HepG2 (cell line): Measurements from ENCODE around the gene KIF3C. TPM values are rescaled to one million over a fixed set of nuclear protein-coding genes. Genes with fewer than 3 reads are reported as not detected.

ENCODE experiments used
- ATAC-seq: fragments of 200-7000 bp; cut with Tn5 transposase; 3 replicates; pipeline ENCODE4 v1.9.1; 2020; ENCODE audit warnings: mild to moderate bottlenecking, moderate library complexity
- BruUV-seq: library from RNA; stranded (reverse); fragments of 400-500 nt; replicated peaks from 2 replicates; lab custom pipeline; 2021; lab: Mats Ljungman, UMichigan
- CTCF ChIA-PET: fragments of 300-600 bp; formaldehyde crosslinking; extraction: SDS; loops from one replicate; lab custom pipeline; 2021; ENCODE audit warnings: low total read pairs, inconsistent platforms, low intra/inter-chr PET ratio; lab: Yijun Ruan, JAX
- POLR2A ChIA-PET: fragments of 350-600 bp; sonication (Branson Sonifier 250); formaldehyde crosslinking; loops from one replicate; lab custom pipeline; 2020; ENCODE audit warnings: antibody characterized with exemption, inconsistent platforms; lab: Yijun Ruan, JAX
- DNase-seq: peaks from one replicate; pipeline ENCODE4 v3.0.0-alpha.2; 2015; ENCODE audit warnings: low spot score
- FAIRE-seq: peaks from 3 replicates; lab custom pipeline; 2011; peaks lifted over from hg19 to GRCh38; lab: Jason Lieb, UNC
- H2AFZ ChIP-seq: one replicate; pipeline ENCODE4 v1.6.1; 2011; ENCODE audit warnings: low read length, inconsistent platforms
- H3K27ac ChIP-seq: fragments of 300-600 bp; 3 replicates; pipeline ENCODE4 v1.8.0; 2011; ENCODE audit warnings: mixed run types, mild to moderate bottlenecking, mixed read lengths, low read length, inconsistent platforms; ENCODE audit not compliant: insufficient read depth; ENCODE audit errors: extremely low read length
- H3K27me3 ChIP-seq, 2 experiments: fragments of 200-600 bp in 1 of 2; 2 replicates in 1 of 2; 3 replicates in 1 of 2; pipeline versions ENCODE4 v1.6.0 to v1.8.0; 2011; ENCODE audit warnings: low read length in 2 of 2, mild to moderate bottlenecking in 2 of 2, moderate library complexity in 2 of 2, inconsistent platforms in 1 of 2; ENCODE audit not compliant: insufficient read depth in 2 of 2, control insufficient read depth in 1 of 2
- H3K36me3 ChIP-seq, 2 experiments: fragments of 200-600 bp in 1 of 2; replicated peaks in 1 of 2; 2 replicates in 1 of 2; 3 replicates in 1 of 2; pipeline versions ENCODE4 v1.5.1 to v1.8.0; 2011; ENCODE audit warnings: low read length in 2 of 2, inconsistent platforms in 1 of 2; ENCODE audit not compliant: insufficient read depth in 2 of 2, control insufficient read depth in 1 of 2
- H3K4me1 ChIP-seq: 2 replicates; pipeline ENCODE4 v1.5.1; 2012; ENCODE audit warnings: low read length, inconsistent platforms; ENCODE audit not compliant: insufficient read depth
- H3K4me2 ChIP-seq: 2 replicates; pipeline ENCODE4 v1.6.0; 2011; ENCODE audit warnings: low read depth, low read length, inconsistent platforms
- H3K4me3 ChIP-seq, 3 experiments: fragments of 200-600 bp in 1 of 3; sonication (generic), shearing (Covaris generic) in 1 of 3; replicated peaks in 1 of 3; 2 replicates each; pipeline ENCODE4 v1.5.1; 2011 to 2016; ENCODE audit warnings: low read length in 3 of 3, inconsistent platforms in 2 of 3, low read depth in 2 of 3, mild to moderate bottlenecking in 2 of 3, control low read depth in 1 of 3, mixed read lengths in 1 of 3; ENCODE audit not compliant: insufficient read depth in 1 of 3
- H3K79me2 ChIP-seq: one replicate; pipeline ENCODE4 v1.6.1; 2011; ENCODE audit warnings: low read length, inconsistent platforms; ENCODE audit not compliant: insufficient read depth
- H3K9ac ChIP-seq: 2 replicates; pipeline ENCODE4 v1.6.0; 2011; ENCODE audit warnings: mild to moderate bottlenecking, low read depth, low read length, inconsistent platforms; ENCODE audit not compliant: insufficient read depth
- H3K9me3 ChIP-seq: 2 replicates; pipeline ENCODE4 v1.5.1; 2012; ENCODE audit warnings: mild to moderate bottlenecking, low read length
- H4K20me1 ChIP-seq: 2 replicates; pipeline ENCODE4 v1.6.0; 2011; ENCODE audit warnings: inconsistent platforms, mild to moderate bottlenecking, low read length, moderate library complexity; ENCODE audit not compliant: insufficient read depth
- KAT7 ChIP-seq: IDR thresholded peaks from 2 replicates; pipeline ENCODE4 v1.6.1; 2018; ENCODE audit warnings: borderline replicate concordance, missing compliant biosample characterization
- NR3C1 ChIP-seq: sonication (generic); formaldehyde crosslinking; IDR thresholded peaks from 2 replicates; pipeline ENCODE4 v1.4.0; 2020; ENCODE audit warnings: missing genetic modification reagents
- SALL2 ChIP-seq: sonication (generic); formaldehyde crosslinking; IDR thresholded peaks from 2 replicates; pipeline ENCODE4 v1.8.1; 2023; ENCODE audit warnings: mild to moderate bottlenecking, missing genetic modification reagents, inconsistent platforms
- SMARCE1 ChIP-seq: fragments of 450-650 bp; IDR thresholded peaks from 2 replicates; pipeline ENCODE4 v1.6.1; 2017; ENCODE audit warnings: borderline replicate concordance
- SRY ChIP-seq: sonication (generic); formaldehyde crosslinking; IDR thresholded peaks from 2 replicates; pipeline ENCODE4 v1.8.0; 2022; ENCODE audit warnings: mild to moderate bottlenecking, missing genetic modification reagents
- ZNF468 ChIP-seq: sonication (generic); formaldehyde crosslinking; IDR thresholded peaks from 2 replicates; pipeline ENCODE4 v1.8.0; 2022; ENCODE audit warnings: mild to moderate bottlenecking, moderate library complexity, missing genetic modification reagents
- ZNF780A ChIP-seq: sonication (generic); formaldehyde crosslinking; IDR thresholded peaks from 2 replicates; pipeline ENCODE4 v1.8.0; 2022; ENCODE audit warnings: mild to moderate bottlenecking, missing genetic modification reagents, moderate library complexity
- ZNF839 ChIP-seq: sonication (generic); formaldehyde crosslinking; IDR thresholded peaks from 2 replicates; pipeline ENCODE4 v1.4.0; 2020; ENCODE audit warnings: missing genetic modification reagents, mild to moderate bottlenecking, borderline replicate concordance
- in situ Hi-C: cut with HindIII; loops from 2 replicates; pipeline ENCODE4 v1.10.0; 2017; ENCODE audit warnings: low pct_unique_long_range_greater_than_20kb; ENCODE audit not compliant: extremely low pct_ligation_motif_present
- intact Hi-C: fragments of 100-400 bp; cut with micrococcal nuclease; formaldehyde crosslinking; loops from one replicate; pipeline ENCODE4 v1.10.0; 2022; ENCODE audit not compliant: unreplicated experiment
- polyA plus RNA-seq, 8 experiments: library from polyadenylated mRNA; depleted of rRNA in 3 of 8; stranded (reverse) in 7 of 8; unstranded in 1 of 8; fragments of >200 nt; fragmentation: Illumina TruSeq in 4 of 8; extraction: Trizol in 4 of 8; gene quantifications; 2 replicates each; pipeline versions ENCODE4 v1.2.1 to v1.2.3, GENCODE V29; 2011 to 2016; ENCODE audit warnings: low read depth in 4 of 8, missing spikeins in 1 of 8, mixed read lengths in 1 of 8; ENCODE audit not compliant: insufficient read depth in 1 of 8
- total RNA-seq, 5 experiments: library from RNA; depleted of rRNA; stranded (reverse); fragments of >200 nt; fragmentation: Illumina TruSeq; extraction: Trizol; gene quantifications; 2 replicates each; pipeline ENCODE4 v1.2.3, GENCODE V29; 2016; ENCODE audit warnings: low read depth in 1 of 5
- TF ChIP-seq, protein P1 (sequence below): sonication (generic); formaldehyde crosslinking; conservative IDR thresholded peaks from 2 replicates; pipeline ENCODE4 v1.4.0; 2020; ENCODE audit warnings: missing genetic modification reagents
- TF ChIP-seq, protein P2 (sequence below): sonication (generic); formaldehyde crosslinking; IDR thresholded peaks from 2 replicates; pipeline ENCODE4 v1.5.0; 2020; ENCODE audit warnings: missing genetic modification reagents
- TF ChIP-seq, protein P3 (sequence below): sonication (generic); formaldehyde crosslinking; IDR thresholded peaks from 2 replicates; pipeline ENCODE4 v1.4.0; 2020; ENCODE audit warnings: missing genetic modification reagents
- TF ChIP-seq, protein P4 (sequence below): sonication (generic); formaldehyde crosslinking; IDR thresholded peaks from 2 replicates; pipeline ENCODE4 v1.8.1; 2023; ENCODE audit warnings: mild to moderate bottlenecking, moderate library complexity, missing genetic modification reagents
- TF ChIP-seq, protein P5 (sequence below): sonication (generic); formaldehyde crosslinking; IDR thresholded peaks from 2 replicates; pipeline ENCODE4 v1.4.0; 2020; ENCODE audit warnings: mild to moderate bottlenecking, low read depth, missing genetic modification reagents

KIF3C gene
- total and polyA plus RNA-seq, 2 of the 13 experiments (the other 11 are each of a cell fraction or from before 2014, with no cell fraction given), result 3.6 to 4.9 TPM

DNA sequence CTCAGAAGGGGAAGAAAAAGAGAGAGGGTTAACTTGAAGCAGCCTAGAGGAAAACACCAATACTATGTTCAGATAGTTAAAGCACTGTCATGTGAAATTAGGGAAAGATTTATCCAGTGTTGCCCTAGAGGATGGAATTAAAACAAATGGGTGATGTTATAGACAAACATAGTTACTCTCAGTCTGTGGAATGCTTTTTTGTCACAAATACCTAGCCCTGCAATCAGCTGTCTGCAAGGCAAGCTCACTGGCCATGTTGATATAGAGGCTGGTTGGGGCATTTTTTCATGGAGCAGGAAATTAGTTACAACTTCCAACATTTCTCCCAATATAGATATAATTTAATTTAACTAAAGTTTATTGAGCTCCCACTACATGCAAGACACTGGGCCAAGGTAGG, 43.2 kb upstream of the KIF3C start:
- H3K27me3 ChIP-seq, result peaks cover 1 to 3% of the 10 kb centered on the region in 2 experiments; a peak in 4 of 5 replicates
- H2AFZ ChIP-seq, result no peak overlapping the region
- intact Hi-C loops (no loop called here), in situ Hi-C loops (no loop called here)
- H3K79me2 ChIP-seq, result no peaks in the 10 kb centered on the region
- CTCF ChIA-PET, result no interaction called here
- no peak for TF ChIP-seq NR3C1 (CRISPR knock-in tag)
- TF ChIP-seq, protein P1, sequence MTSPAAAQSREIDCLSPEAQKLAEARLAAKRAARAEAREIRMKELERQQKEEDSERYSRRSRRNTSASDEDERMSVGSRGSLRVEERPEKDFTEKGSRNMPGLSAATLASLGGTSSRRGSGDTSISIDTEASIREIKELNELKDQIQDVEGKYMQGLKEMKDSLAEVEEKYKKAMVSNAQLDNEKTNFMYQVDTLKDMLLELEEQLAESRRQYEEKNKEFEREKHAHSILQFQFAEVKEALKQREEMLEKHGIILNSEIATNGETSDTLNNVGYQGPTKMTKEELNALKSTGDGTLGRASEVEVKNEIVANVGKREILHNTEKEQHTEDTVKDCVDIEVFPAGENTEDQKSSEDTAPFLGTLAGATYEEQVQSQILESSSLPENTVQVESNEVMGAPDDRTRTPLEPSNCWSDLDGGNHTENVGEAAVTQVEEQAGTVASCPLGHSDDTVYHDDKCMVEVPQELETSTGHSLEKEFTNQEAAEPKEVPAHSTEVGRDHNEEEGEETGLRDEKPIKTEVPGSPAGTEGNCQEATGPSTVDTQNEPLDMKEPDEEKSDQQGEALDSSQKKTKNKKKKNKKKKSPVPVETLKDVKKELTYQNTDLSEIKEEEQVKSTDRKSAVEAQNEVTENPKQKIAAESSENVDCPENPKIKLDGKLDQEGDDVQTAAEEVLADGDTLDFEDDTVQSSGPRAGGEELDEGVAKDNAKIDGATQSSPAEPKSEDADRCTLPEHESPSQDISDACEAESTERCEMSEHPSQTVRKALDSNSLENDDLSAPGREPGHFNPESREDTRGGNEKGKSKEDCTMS (CRISPR knock-in tag), result no peak
- TF ChIP-seq, protein P2, sequence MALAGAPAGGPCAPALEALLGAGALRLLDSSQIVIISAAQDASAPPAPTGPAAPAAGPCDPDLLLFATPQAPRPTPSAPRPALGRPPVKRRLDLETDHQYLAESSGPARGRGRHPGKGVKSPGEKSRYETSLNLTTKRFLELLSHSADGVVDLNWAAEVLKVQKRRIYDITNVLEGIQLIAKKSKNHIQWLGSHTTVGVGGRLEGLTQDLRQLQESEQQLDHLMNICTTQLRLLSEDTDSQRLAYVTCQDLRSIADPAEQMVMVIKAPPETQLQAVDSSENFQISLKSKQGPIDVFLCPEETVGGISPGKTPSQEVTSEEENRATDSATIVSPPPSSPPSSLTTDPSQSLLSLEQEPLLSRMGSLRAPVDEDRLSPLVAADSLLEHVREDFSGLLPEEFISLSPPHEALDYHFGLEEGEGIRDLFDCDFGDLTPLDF (CRISPR knock-in tag), result no peak
- no peak for TF ChIP-seq SRY (CRISPR knock-in tag)
- TF ChIP-seq, protein P3, sequence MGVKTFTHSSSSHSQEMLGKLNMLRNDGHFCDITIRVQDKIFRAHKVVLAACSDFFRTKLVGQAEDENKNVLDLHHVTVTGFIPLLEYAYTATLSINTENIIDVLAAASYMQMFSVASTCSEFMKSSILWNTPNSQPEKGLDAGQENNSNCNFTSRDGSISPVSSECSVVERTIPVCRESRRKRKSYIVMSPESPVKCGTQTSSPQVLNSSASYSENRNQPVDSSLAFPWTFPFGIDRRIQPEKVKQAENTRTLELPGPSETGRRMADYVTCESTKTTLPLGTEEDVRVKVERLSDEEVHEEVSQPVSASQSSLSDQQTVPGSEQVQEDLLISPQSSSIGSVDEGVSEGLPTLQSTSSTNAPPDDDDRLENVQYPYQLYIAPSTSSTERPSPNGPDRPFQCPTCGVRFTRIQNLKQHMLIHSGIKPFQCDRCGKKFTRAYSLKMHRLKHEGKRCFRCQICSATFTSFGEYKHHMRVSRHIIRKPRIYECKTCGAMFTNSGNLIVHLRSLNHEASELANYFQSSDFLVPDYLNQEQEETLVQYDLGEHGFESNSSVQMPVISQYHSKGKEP (CRISPR knock-in tag), result no peak
- TF ChIP-seq ZNF839, result no peak
- TF ChIP-seq ZNF780A (CRISPR knock-in tag), result no peak
- TF ChIP-seq, protein P4, sequence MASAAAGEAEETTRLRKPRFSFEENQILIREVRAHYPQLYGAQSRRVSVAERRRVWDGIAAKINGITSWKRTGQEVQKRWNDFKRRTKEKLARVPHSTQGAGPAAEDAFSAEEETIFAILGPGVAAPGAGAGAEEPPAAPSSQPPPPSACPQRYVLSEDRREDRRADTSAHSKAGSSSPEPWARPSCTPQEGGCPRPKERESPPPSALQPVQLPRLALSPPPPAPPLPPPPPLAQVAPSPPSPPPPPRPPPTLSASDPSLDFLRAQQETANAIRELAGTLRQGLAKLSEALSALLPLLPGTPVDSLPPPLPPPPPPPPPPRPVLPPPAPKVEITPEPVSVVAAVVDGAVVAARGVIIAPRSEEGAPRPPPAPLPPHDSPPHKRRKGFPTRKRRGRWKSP (CRISPR knock-in tag), result no peak
- TF ChIP-seq, protein P5, sequence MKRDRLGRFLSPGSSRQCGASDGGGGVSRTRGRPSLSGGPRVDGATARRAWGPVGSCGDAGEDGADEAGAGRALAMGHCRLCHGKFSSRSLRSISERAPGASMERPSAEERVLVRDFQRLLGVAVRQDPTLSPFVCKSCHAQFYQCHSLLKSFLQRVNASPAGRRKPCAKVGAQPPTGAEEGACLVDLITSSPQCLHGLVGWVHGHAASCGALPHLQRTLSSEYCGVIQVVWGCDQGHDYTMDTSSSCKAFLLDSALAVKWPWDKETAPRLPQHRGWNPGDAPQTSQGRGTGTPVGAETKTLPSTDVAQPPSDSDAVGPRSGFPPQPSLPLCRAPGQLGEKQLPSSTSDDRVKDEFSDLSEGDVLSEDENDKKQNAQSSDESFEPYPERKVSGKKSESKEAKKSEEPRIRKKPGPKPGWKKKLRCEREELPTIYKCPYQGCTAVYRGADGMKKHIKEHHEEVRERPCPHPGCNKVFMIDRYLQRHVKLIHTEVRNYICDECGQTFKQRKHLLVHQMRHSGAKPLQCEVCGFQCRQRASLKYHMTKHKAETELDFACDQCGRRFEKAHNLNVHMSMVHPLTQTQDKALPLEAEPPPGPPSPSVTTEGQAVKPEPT (CRISPR knock-in tag), result no peak
- no peak for TF ChIP-seq ZNF468 (CRISPR knock-in tag)
- no peak for TF ChIP-seq SMARCE1
- TF ChIP-seq KAT7 (CRISPR knock-in tag), result no peak
- TF ChIP-seq SALL2 (CRISPR knock-in tag), result no peak
- no peaks in the 10 kb centered on the region for H3K9me3 ChIP-seq
- H3K9ac ChIP-seq, result no peak overlapping the region
- no peaks in the 10 kb centered on the region for H4K20me1 ChIP-seq
- POLR2A ChIA-PET, result no interaction called here
- H3K27ac ChIP-seq, result no peak overlapping the region
- no TSS peak for BruUV-seq
- peaks cover 15% of the 10 kb centered on the region for H3K4me1 ChIP-seq
- DNase-seq (no peak), ATAC-seq (no peak), FAIRE-seq (no peak)
- H3K36me3 ChIP-seq, result no peaks in the 10 kb centered on the region
- no peak overlapping the region for H3K4me3 ChIP-seq
- no peak overlapping the region for H3K4me2 ChIP-seq
